HCT116 (cell line): ENCODE results near the gene FUCA2. TPM values are rescaled to one million over a fixed set of nuclear protein-coding genes. Genes with fewer than 3 reads are reported as not detected.

Experiments used
- ATAC-seq: fragments of 200-7000 bp; cut with Tn5 transposase; 2 replicates; pipeline ENCODE4 v1.9.1; 2020; ENCODE audit warnings: mild to moderate bottlenecking, moderate library complexity
- BruUV-seq: library from RNA; stranded (reverse); fragments of 400-500 nt; replicated peaks from 2 replicates; lab custom pipeline; 2021; lab: Mats Ljungman, UMichigan
- CTCF ChIA-PET: fragments of 300-600 bp; sonication (Branson Sonifier 250); formaldehyde crosslinking; loops from one replicate; lab custom pipeline; 2021; ENCODE audit warnings: antibody characterized with exemption; lab: Charles Lee
- POLR2A ChIA-PET: fragments of 300-600, 350-600 bp; sonication (Branson Sonifier 250); formaldehyde crosslinking; loops from one replicate; lab custom pipeline; 2021; ENCODE audit warnings: antibody characterized with exemption; lab: Charles Lee
- RAD21 ChIA-PET, 2 experiments: fragments of 300-600 bp; sonication (Branson Sonifier 250); formaldehyde crosslinking; loops; one replicate each; lab custom pipeline; 2023; ENCODE audit warnings: low total read pairs in 2 of 2; ENCODE audit not compliant: uncharacterized antibody in 2 of 2, unreplicated experiment in 2 of 2, low non-redundant PET in 1 of 2; lab: Charles Lee
- DNase-seq: peaks from one replicate; pipeline ENCODE4 v3.0.0-alpha.2; 2010; ENCODE audit warnings: low read depth, low spot score
- H2AFZ ChIP-seq: fragments of 200-600 bp; shearing (Covaris generic), sonication (generic); 2 replicates; pipeline ENCODE4 v1.6.1; 2017; ENCODE audit warnings: low read depth, mixed run types, mixed read lengths, antibody characterized with exemption, low read length; ENCODE audit not compliant: poor library complexity, severe bottlenecking
- H3K27ac ChIP-seq: 2 replicates; pipeline ENCODE4 v1.5.1; 2012; ENCODE audit warnings: low read depth, low read length
- H3K27me3 ChIP-seq: fragments of 200-600 bp; sonication (generic); 2 replicates; pipeline ENCODE4 v1.6.1; 2016; ENCODE audit warnings: mixed run types, low read length, mixed read lengths; ENCODE audit not compliant: insufficient read depth
- H3K36me3 ChIP-seq, 2 experiments: fragments of 200-500 bp in 1 of 2; fragments of 200-600 bp in 1 of 2; sonication (Bioruptor generic) in 1 of 2; sonication (generic) in 1 of 2; 2 replicates each; pipeline versions ENCODE4 v1.5.1 to v1.6.1; 2014 to 2016; ENCODE audit warnings: low read length in 2 of 2, inconsistent platforms in 1 of 2, mixed read lengths in 1 of 2, mixed run types in 1 of 2; ENCODE audit not compliant: insufficient read depth in 2 of 2, control insufficient read depth in 1 of 2
- H3K4me1 ChIP-seq, 2 experiments: fragments of 200-600 bp in 1 of 2; sonication (generic) in 1 of 2; 2 replicates each; pipeline versions ENCODE4 v1.5.1 to v1.6.1; 2012 to 2017; ENCODE audit warnings: low read length in 2 of 2, inconsistent platforms in 1 of 2, mild to moderate bottlenecking in 1 of 2, mixed read lengths in 1 of 2, mixed run types in 1 of 2, moderate library complexity in 1 of 2; ENCODE audit not compliant: insufficient read depth in 2 of 2, control insufficient read depth in 1 of 2
- H3K4me2 ChIP-seq: fragments of 200-600 bp; sonication (generic); 2 replicates; pipeline ENCODE4 v1.6.1; 2017; ENCODE audit warnings: mixed run types, low read length, mixed read lengths
- H3K4me3 ChIP-seq, 2 experiments: fragments of 200-600 bp in 1 of 2; sonication (generic) in 1 of 2; replicated peaks in 1 of 2; 2 replicates each; pipeline ENCODE4 v1.5.1; 2011 to 2016; ENCODE audit warnings: low read length in 2 of 2, control low read depth in 1 of 2, low read depth in 1 of 2, mild to moderate bottlenecking in 1 of 2, mixed read lengths in 1 of 2, mixed run types in 1 of 2
- H3K79me2 ChIP-seq: fragments of 200-600 bp; sonication (generic); 2 replicates; pipeline ENCODE4 v1.6.1; 2017; ENCODE audit warnings: mild to moderate bottlenecking, mixed run types, low read length, moderate library complexity, mixed read lengths; ENCODE audit not compliant: insufficient read depth
- H3K9ac ChIP-seq: fragments of 200-600 bp; sonication (generic); 2 replicates; pipeline ENCODE4 v1.6.1; 2016; ENCODE audit warnings: low read length, mixed read lengths
- H3K9me2 ChIP-seq: fragments of 200-600 bp; sonication (generic), shearing (Covaris generic); 2 replicates; pipeline ENCODE4 v1.6.1; 2017; ENCODE audit warnings: mixed run types, mild to moderate bottlenecking, moderate library complexity; ENCODE audit not compliant: insufficient read depth
- H3K9me3 ChIP-seq, 2 experiments: fragments of 200-500 bp in 1 of 2; fragments of 200-600 bp in 1 of 2; sonication (Bioruptor generic) in 1 of 2; sonication (generic) in 1 of 2; 2 replicates each; pipeline ENCODE4 v1.6.1; 2014 to 2017; ENCODE audit warnings: low read length in 2 of 2, mixed read lengths in 2 of 2, inconsistent platforms in 1 of 2, low read depth in 1 of 2, mild to moderate bottlenecking in 1 of 2, mixed run types in 1 of 2, moderate library complexity in 1 of 2; ENCODE audit not compliant: control insufficient read depth in 1 of 2, insufficient read depth in 1 of 2
- H4K20me1 ChIP-seq: fragments of 200-600 bp; sonication (generic), shearing (Covaris generic); 2 replicates; pipeline ENCODE4 v1.6.1; 2017; ENCODE audit warnings: mixed run types, mild to moderate bottlenecking, moderate library complexity; ENCODE audit not compliant: insufficient read depth
- CBX3 ChIP-seq: IDR thresholded peaks from 2 replicates; pipeline ENCODE4 v1.6.1; 2012; ENCODE audit warnings: low read depth
- CTCF ChIP-seq, 3 experiments: fragments of 200-600 bp in 1 of 3; sonication (generic) in 1 of 3; IDR thresholded peaks in 2 of 3; conservative IDR thresholded peaks in 1 of 3; 2 replicates each; pipeline ENCODE4 v1.5.1; 2012 to 2017; ENCODE audit warnings: low read depth in 2 of 3, low read length in 2 of 3, antibody characterized with exemption in 1 of 3, borderline replicate concordance in 1 of 3, control low read depth in 1 of 3, mild to moderate bottlenecking in 1 of 3, mixed read lengths in 1 of 3, mixed run types in 1 of 3, moderate library complexity in 1 of 3; ENCODE audit not compliant: insufficient read depth in 1 of 3
- ELF1 ChIP-seq: IDR thresholded peaks from 2 replicates; pipeline ENCODE4 v1.6.1; 2012; ENCODE audit warnings: low read depth, borderline replicate concordance
- EZH2 ChIP-seq: fragments of 200-600 bp; sonication (generic); IDR thresholded peaks from 2 replicates; pipeline ENCODE4 v1.6.1; 2017; ENCODE audit warnings: antibody characterized with exemption, mixed run types
- FOSL1 ChIP-seq: IDR thresholded peaks from 2 replicates; pipeline ENCODE4 v1.6.1; 2012; ENCODE audit warnings: low read depth
- JUND ChIP-seq: IDR thresholded peaks from 2 replicates; pipeline ENCODE4 v1.6.1; 2012
- RAD21 ChIP-seq: IDR thresholded peaks from 2 replicates; pipeline ENCODE4 v1.6.1; 2012; ENCODE audit warnings: low read depth, mild to moderate bottlenecking
- REST ChIP-seq: IDR thresholded peaks from 2 replicates; pipeline ENCODE4 v1.6.1; 2012; ENCODE audit warnings: low read depth
- SIN3A ChIP-seq: IDR thresholded peaks from 2 replicates; pipeline ENCODE4 v1.6.1; 2012; ENCODE audit warnings: low read depth
- SRF ChIP-seq: IDR thresholded peaks from 2 replicates; pipeline ENCODE4 v1.6.1; 2012; ENCODE audit warnings: low read depth
- TCF7L2 ChIP-seq: IDR thresholded peaks from 2 replicates; pipeline ENCODE4 v1.7.0; 2011; ENCODE audit warnings: borderline replicate concordance, inconsistent platforms; ENCODE audit not compliant: insufficient read depth, insufficient read length; ENCODE audit errors: extremely low read depth
- ZBTB33 ChIP-seq: IDR thresholded peaks from 2 replicates; pipeline ENCODE4 v1.6.1; 2011; ENCODE audit warnings: mild to moderate bottlenecking, low read length, moderate library complexity; ENCODE audit not compliant: insufficient replicate concordance; ENCODE audit errors: extremely low read depth
- ZNF274 ChIP-seq: fragments of 200-500 bp; sonication (Bioruptor generic); IDR thresholded peaks from 2 replicates; pipeline ENCODE4 v1.6.1; 2014; ENCODE audit warnings: mild to moderate bottlenecking, low read depth, low read length, inconsistent platforms
- intact Hi-C: fragments of 100-400 bp; cut with micrococcal nuclease; formaldehyde crosslinking; loops from 2 replicates; pipeline ENCODE4 v1.10.0; 2022
- total RNA-seq: library from RNA; stranded (reverse); gene quantifications from one replicate; pipeline ENCODE4 v1.2.1, GENCODE V29; 2021; ENCODE audit not compliant: unreplicated experiment

The FUCA2 gene
- total RNA-seq, 1 experiment from 2014 or later = 75.4 TPM

GRCh38 chr6:143539734-143540133 lies 28.2 kb upstream of the FUCA2 start:
- no TSS peak for BruUV-seq
- Histone ChIP-seq H3K27me3 (no peaks in the 10 kb centered on the region), H3K4me2 (no peak overlapping the region), H3K4me1 (peaks cover 6 to 15% of the 10 kb centered on the region in 2 experiments; a peak in 3 of 4 replicates), H3K9me3 (no peaks in the 10 kb centered on the region), H3K9me2 (no peaks in the 10 kb centered on the region), H2AFZ (no peak overlapping the region), H3K79me2 (no peaks in the 10 kb centered on the region; the same call in 1 of the 2 replicates), H3K27ac (no peak overlapping the region), H4K20me1 (no peaks in the 10 kb centered on the region), H3K4me3 (no peak overlapping the region), H3K36me3 (no peaks in the 10 kb centered on the region), H3K9ac (no peak overlapping the region)
- POLR2A ChIA-PET = no interaction called here
- TF ChIP-seq ZNF274 (no peak), JUND (no peak), CTCF (IDR thresholded peaks at IDR 0.05 in 2 of 3, conservative IDR thresholded peaks at IDR 0.05 in 1 of 3; ENCODE audit: borderline replicate concordance in 1 of 3, insufficient read depth in 1 of 3, low read depth in 2 of 3, low read length in 2 of 3) (peak in 1 of 3 experiments; percentile 22; a peak in 1 of 6 replicates)
- CTCF ChIA-PET = no interaction called here
- no peak for DNase-seq
- intact Hi-C loops = no loop called here
- RAD21 ChIA-PET = no interaction called here
- no peak for ATAC-seq

GRCh38 chr6:143539106-143539505 lies 27.6 kb upstream of the FUCA2 start:
- BruUV-seq = no TSS peak
- TF ChIP-seq CBX3 (no peak), ZBTB33 (no peak), SRF (no peak), RAD21 (no peak), EZH2 (no peak), REST (no peak), ELF1 (no peak), SIN3A (no peak), FOSL1 (no peak), TCF7L2 (no peak)

More at GRCh38 chr6:143539106-143539505, 27.6 kb upstream of the FUCA2 start:
- Histone ChIP-seq H3K9ac (no peak overlapping the region), H3K27ac (no peak overlapping the region), H2AFZ (no peak overlapping the region), H3K9me3 (no peaks in the 10 kb centered on the region), H4K20me1 (no peaks in the 10 kb centered on the region), H3K79me2 (no peaks in the 10 kb centered on the region; the same call in 1 of the 2 replicates), H3K4me1 (peaks cover 6 to 15% of the 10 kb centered on the region in 2 experiments; a peak in 3 of 4 replicates), H3K4me2 (no peak overlapping the region), H3K9me2 (no peaks in the 10 kb centered on the region), H3K4me3 (no peak overlapping the region), H3K36me3 (no peaks in the 10 kb centered on the region), H3K27me3 (no peaks in the 10 kb centered on the region)
- no peak for DNase-seq
- intact Hi-C loops = no loop called here
- POLR2A ChIA-PET = no interaction called here
- ATAC-seq = no peak
- CTCF ChIA-PET = no interaction called here
- RAD21 ChIA-PET = no interaction called here
